Left forelimb (tissue), 1 donor: ENCODE measurements around the gene EPAS1.

Source experiments
- DNase-seq: peaks from one replicate; pipeline ENCODE4 v3.0.0-alpha.2; 2018; ENCODE audit warnings: low spot score

Gene EPAS1

GRCh38 chr2:46410273-46411244, 113.4 kb downstream of the EPAS1 start:
- DNase-seq = no peak

DNA sequence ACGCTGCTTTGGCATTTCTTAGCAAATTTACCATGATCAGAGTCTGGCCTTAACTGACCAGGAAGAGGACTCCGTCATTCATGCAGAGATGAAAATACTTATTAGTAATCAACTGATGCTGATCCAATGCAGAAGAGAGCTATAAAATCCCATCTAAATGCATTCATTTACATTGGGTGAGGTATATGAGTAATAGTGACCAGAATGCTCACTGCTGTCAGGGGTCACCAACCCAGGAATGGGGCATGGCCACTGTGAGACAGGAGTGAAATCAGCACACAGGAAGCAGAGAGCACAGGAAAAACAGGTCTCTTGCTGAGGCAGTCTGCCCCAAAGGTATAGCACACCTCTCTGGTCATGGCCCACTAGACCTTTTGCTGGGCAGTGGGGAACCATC, 114.0 kb downstream of the EPAS1 start:
- no peak for DNase-seq

- DNase-seq = no peak
Observed at GRCh38 chr2:46411985-46412384, 114.8 kb downstream of the EPAS1 start.

DNA sequence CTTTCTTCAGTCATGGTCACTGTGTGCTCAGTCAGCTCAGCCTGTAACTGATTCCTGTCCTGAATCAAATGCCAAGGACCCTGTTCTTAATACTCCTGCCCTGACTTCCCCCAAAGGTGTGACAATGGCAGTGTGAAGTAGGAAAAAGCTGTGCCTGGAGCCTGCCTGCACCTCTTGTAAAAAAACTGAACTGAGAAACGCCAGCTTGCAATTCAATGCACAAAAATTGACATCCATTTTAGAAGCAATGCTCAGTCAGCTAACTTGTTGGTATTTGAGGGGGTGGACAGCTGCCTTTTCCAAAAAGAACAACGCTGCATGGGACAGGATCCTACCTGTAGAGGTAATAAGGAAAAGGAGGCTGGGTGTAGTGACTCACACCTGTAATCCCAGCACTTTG, 115.9 kb downstream of the EPAS1 start:
- DNase-seq = no peak

GRCh38 chr2:46413631-46414030, 116.4 kb downstream of the EPAS1 start:
- no peak for DNase-seq

DNA sequence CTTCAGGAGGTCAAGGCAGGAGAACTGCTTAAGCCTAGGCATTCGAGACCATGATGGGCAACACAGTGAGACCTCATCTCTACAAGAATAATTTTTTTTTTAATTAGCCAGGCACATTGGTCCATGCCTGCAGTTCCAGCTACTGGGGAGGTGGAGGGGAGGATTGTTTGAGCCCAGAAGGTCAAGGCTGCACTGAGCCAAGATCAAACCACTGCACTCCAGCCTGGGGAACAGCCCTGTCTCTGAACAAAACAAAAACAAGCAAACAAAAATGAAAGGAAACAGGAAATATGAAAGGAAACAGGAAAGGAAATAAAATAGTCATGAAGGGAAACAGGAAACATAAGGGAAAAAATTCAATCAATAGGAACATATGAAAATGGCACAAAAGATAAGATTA, 117.5 kb downstream of the EPAS1 start:
- no peak for DNase-seq

DNA sequence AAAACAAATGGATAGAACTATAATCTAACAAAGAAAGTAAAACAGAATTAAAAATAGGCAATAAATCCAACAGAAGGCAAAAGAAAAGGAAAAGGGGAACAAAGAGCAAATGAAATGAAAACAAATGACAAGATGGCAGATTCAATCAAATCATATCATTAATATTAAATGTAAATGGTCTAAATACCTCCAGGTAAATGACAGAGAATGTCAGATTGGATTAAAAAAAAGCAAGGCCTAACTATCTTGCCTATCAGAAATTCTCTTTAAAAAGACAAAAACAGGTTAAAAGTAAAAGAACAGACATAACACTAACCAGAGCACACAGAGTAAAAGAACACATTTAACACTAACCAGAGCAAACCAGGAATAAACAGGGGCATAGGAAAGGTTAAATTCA, 119.1 kb downstream of the EPAS1 start:
- no peak for DNase-seq

DNA sequence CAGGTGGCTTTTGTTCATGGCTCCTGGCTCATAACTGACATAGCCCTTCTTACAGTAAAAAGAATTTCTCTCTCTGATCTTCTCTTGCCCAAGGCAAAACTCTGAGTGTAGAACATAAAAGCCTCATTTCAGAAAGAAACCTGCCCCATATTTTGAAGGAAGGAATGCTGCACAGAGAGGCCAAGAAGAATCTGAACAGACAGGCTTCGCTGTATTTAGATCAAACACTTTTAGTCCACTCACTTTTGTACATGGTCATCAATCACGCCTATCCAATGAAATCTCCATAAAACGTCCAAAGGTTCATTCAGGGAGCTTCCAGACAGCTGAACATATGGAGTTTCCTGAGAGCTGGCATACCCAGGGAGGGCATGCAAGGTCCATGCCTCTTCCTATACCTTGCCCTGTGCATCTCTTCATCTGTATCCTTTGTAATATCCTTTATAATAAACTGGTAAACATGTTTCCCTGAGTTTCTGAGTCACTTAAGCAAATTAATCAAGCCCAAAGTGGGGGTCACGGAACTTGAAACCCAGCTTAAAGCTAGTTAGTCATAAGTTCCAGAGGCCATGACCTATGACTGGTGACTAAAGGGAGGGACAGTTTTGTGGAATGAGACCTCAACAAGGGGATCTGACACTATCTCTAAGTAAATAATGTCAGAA, 119.7 kb downstream of the EPAS1 start:
- no peak for DNase-seq

DNA sequence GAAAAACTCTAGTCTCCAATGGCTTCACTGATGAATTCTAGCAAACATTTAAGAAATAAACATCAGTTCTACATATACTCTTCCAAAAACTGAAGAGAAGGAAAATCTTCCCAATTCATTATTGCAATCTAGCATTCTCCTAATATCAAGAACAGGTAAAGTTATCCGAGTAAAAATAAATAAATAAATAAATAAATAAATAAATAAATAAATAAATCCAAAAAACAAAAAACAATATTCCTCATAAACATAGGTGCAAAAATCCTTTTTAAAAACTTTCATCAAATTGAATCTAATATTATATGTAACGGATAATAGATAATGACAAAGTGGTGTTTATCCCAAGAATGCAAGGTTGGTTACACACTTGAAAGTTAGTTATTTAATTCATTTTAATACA, 123.7 kb downstream of the EPAS1 start:
- DNase-seq = no peak

GRCh38 chr2:46421361-46421760, 124.2 kb downstream of the EPAS1 start:
- DNase-seq = no peak

- DNase-seq = no peak
Observed at GRCh38 chr2:46422717-46423394, 125.6 kb downstream of the EPAS1 start.

DNA sequence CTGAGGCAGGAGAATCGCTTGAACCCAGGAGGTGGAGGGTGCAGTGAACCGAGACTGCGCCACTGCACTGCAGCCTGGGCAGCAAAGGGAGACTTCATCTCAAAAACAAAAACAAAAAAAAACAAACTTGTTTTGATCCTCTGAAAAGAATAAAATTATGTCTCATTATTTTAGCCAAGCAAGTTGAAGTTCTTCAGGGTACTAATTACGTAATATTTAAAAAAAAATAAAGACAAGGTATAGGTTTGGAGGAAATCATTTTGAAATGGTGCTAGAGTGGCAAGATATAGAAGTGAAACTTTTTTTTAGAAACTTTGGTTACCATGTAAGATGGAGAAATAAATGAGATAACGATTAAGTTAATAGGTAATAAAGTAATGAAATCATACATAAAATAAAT, 127.7 kb downstream of the EPAS1 start:
- DNase-seq = no peak

GRCh38 chr2:46428911-46429436, 131.8 kb downstream of the EPAS1 start:
- no peak for DNase-seq

DNA sequence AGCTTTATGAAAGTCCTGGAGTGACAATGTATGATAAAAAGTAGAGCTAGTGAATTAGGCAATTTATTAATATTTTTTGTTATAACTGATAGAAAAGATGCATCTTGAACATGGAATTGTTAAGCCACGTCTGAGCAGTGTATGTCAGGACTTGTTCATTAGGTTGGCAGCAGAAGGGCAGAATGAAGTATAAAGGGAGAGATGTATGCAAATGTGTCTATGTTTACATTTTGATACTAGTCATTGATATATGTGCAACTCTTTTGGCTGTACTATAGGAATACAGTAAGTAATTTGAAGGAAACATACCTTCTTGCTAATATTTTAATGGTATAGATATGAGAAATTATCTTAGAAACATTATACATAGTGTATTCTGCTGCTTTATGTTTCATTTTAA, 133.2 kb downstream of the EPAS1 start:
- no peak for DNase-seq

DNA sequence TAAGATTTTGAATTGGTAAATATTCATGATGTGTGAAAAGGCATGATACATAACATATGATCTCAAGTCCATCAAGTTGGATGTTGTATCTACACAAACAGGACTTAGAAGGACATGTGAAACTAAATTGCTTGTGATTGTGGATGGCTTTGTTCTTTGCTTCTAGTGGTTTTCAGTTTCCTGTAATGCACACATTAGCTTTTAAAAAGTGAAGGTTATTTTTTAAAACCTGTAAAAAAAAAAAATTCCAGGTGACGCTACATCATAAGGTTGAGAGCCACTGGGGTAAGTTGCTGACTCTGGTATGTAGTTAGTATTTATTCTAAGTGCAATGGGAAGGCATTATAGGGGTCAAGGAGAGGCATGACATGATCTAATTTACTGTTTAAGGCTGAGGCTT, 133.8 kb downstream of the EPAS1 start:
- no peak for DNase-seq

GRCh38 chr2:46431481-46432235, 134.5 kb downstream of the EPAS1 start:
- DNase-seq = no peak

DNA sequence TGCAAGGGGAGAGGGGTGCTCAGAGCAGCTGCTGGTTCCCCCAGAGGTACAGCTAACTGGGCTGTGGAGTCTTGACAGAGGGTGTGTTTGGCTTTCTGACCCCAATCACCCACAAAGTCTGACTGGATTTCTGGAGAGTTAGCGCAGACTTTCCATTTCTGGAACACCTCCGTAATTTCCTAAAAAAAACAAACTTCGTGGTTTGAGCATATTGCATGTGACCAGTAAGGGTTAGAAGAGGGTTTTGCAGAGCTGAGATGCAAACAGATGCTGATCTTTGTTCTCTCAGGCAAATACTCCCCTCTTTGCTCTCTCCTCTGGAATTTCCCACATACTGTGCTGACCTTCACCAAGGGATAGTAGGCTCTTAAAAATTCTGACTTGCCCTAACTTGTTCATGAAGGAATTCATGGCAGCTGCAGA, 137.7 kb downstream of the EPAS1 start:
- DNase-seq = no peak

GRCh38 chr2:46435353-46435752, 138.1 kb downstream of the EPAS1 start:
- DNase-seq = no peak

DNA sequence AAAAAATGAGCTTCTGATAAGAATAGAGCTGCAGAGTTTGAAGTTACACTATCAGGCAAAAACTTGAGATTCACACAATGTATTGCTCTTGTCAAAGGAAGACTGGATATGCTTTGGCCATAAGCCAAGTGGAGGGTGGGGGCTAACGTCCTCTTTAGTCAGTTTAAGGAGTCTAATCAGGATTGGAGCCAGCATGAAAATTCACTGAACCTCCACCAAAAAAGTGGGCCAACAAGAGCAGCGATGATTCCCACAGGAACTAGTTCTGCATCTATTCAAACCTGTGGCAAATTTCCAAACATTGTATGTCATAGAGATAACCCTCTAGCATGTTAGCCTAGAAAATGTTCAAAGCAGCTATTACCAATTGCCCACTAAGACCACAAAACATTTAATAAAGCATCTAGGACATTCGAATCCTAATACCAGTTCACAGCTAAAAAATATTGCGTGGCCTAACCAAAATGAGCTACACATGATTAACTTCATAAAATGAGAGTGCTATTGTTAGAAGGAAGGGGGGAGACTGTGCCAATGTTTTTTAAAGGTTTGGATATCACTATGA, 138.7 kb downstream of the EPAS1 start:
- no peak for DNase-seq
